NCI-H526 (cell line): Measurements from ENCODE around the gene DUSP10.

Experiments
- DNase-seq, 2 experiments: peaks; one replicate each; lab custom pipeline; 2025; lab: John Stamatoyannopoulos, UW

The DUSP10 gene

GRCh38 chr1:221765527-221765926 is 23.6 kb upstream of the DUSP10 start:
- DNase-seq = no peak

- no peak for DNase-seq
Observed at GRCh38 chr1:221762121-221762520, 20.2 kb upstream of the DUSP10 start.

- DNase-seq = no peak
Observed at GRCh38 chr1:221761354-221762002, 19.6 kb upstream of the DUSP10 start.

GRCh38 chr1:221760911-221761310 is 19.0 kb upstream of the DUSP10 start:
- no peak for DNase-seq

GRCh38 chr1:221759436-221759835 is 17.5 kb upstream of the DUSP10 start:
- no peak for DNase-seq

- no peak for DNase-seq
Observed at GRCh38 chr1:221758455-221758854, 16.6 kb upstream of the DUSP10 start.

GRCh38 chr1:221756830-221757551 is 15.1 kb upstream of the DUSP10 start:
- no peak for DNase-seq

DNA sequence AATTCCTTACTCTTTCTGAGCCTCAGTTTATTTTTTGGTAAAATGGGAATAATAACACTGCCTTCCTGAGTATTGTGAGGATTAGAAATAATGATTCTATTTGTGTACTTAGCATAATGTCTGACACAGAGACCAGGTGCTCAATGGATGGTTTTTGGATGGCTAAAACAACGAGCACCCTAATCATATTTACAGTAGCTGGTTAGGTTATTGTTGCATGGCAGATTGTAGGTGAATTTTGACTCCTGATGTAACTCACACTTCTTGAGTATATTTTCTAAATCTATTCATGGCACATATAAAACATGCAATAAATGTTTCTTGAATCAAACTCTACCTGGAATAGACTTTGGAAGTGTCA is 11.9 kb upstream of the DUSP10 start:
- DNase-seq = no peak

DNA sequence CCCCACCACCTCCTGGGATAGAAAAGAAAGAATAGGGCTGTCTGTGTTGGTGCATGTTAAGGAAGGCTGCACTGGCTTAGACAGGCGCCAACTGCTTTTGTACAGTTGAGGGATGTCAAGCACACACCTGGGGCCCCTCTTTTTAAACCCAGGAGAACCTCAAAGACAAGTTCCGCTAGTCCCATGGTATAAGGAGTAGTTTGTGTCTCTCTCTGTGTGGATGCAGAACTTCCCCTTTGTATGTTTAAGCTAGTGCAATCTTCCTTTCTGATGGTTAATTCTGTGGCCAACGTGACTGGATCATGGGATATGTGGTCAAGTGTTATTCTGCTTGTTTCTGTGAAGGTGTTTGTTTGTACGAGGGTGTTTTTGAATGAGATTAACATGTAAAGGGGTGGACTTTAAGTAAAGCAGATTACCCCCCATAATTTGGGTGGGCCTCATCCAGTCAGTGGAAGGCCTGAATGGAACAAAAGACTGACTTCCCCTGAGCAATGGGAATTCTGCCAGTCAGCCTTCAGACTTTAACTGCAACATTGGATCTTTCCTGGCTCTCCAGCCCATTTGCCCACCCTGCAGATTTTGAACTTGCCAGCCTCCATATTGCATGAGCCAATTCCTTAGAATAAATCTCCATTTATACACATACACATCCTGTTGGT is 9.5 kb upstream of the DUSP10 start:
- DNase-seq = no peak

- DNase-seq = no peak
Observed at GRCh38 chr1:221748981-221749380, 7.1 kb upstream of the DUSP10 start.

GRCh38 chr1:221747839-221748238 is 6.0 kb upstream of the DUSP10 start:
- no peak for DNase-seq

GRCh38 chr1:221743416-221744208 is 1.7 kb upstream of the DUSP10 start:
- DNase-seq = peak in 1 of 2 experiments; percentile 59

DNA sequence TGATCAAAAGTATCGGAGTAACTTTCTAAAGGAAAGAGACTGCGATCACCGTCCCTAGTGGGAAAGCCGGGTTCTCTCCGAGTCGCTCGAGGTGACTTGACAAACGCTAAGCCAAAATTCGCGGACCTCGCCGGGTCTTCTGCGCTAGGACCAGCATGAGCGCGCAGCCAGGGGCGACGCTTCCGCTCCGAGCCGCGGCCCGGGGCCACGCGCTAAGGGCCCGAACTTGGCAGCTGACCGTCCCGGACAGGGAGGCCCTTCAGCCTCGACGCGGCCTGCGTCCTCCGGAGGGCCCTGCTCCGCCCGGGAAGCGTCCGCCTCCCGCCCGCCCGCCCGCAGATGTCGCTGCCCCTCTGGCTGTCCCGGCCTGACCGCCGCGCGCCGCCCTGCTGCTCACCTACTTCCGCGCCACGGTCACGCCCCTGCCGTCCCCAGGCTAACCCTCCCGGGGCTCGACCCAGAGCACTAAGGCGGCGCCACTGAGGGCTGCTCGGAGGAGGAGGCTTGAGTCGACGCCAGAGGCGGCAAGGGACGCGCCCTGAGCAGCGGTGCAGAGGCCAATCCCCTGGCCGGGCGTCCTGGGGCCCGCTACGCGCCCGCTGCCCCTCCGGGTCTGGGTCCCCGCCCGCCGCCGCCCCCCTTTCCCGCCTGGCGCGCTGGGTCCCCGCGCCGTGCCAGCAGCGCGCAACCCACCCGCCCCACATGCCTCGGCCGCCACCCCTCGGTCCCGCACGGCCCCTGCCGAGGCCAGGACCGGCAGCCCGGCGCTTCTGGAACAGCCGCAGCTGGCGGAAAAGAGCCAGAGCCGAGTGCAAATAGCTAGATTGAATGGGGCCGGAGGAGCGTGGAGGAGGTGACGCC is 896 bp upstream of the DUSP10 start:
- DNase-seq = peak; percentile 7 to 56

DNA sequence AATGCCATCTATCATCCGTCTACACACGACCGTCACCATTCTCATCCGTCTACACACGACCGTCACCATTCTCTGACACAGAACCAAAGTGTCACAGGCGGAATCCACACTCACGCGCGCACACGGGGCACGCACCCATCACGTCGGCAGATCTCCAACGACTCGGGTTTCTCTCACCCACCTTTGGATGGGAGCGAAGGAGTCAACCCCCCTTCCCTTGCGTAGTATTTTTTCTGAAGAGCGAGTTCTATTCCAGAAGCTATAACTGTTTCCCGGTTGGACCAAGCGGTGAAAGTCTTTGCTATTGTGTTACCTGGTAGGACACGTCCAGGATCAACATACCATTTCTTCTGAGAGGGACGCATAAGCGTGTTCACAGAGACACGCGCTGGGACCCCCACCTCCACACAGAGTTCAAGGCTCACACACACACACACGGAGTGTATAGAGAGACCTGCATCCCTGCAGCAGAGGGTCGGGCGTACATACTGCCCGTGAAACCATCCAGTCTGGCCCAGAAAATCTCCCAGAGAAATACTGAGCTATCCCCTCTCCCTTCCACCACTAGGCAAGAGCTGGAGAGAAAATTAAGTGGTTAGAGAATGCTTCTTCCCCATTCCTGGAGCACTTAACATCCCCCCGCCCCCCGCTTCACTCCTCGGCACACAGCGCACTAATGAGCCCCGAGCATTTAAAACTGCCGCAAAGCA is 741 bp downstream of the DUSP10 start:
- DNase-seq = peak in 1 of 2 experiments; percentile 30

- no peak for DNase-seq
Observed at GRCh38 chr1:221740369-221740992, 1.4 kb downstream of the DUSP10 start.

DNA sequence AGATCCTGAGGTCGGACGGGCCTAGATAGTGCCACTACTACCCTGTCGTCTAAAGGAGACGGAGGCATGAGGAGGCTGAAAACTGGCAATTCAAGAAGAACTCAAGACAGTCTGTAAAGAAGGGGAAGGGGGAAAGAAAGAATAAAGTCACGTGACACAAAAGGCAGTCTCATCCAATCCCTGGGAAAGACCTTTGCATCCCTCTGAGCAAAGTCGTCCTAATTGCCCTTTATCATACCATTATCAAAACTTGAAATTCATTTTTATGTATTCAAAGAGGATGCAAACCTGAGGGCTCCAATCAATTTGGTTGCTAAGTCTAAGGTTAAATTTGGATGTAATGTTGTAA is 2.2 kb downstream of the DUSP10 start:
- DNase-seq = peak in 1 of 2 experiments; percentile 6

DNA sequence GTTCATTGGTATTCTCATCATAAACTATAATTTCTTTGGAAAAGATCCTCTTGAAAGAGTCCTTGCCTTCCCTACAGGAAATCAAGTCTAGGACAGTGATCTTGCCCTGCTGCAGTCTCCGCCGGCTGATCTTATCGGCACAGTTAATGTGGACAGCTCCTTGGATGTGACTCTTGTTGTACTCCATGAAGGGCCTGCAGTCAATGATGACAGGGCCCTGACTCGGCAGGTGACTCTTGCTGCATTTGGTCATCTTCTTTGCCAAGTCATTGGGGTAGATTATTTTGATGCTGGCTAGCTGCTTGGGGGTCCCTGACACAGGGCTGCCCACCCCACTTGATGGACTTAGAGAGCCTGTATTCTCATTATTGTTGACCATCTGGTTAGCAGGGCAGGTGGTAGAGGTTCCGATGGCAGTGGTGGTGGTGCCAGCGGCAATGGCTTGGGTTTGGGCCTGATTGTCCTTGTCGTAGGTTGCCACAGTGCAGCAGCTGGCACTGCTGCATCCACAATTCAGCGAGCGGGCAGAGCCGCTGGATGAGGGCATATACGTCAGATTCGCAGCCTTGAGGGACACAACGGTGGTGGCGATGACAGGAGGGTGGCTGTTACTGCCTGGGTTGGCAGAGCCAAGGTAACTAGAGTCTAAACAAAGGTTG is 2.7 kb downstream of the DUSP10 start:
- DNase-seq = no peak

DNA sequence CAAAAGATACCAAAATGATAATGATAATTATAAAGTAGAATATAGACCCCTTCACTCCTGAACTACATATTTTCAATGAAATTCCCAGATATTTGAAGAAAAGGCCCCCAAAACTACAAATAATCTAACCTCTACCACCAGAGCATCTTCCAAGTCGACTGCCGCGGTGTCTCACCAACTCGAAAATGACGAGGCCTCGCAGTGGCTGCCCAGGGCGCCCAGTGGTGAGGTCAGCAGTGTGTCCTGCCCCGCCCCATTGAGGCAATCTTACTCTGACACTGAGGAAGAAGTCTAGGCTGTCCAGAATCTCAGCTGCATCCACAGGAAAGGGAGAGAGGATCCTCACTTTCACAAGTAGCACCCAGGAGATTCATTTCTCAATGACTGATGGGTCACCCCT is 5.2 kb downstream of the DUSP10 start:
- DNase-seq = no peak

DNA sequence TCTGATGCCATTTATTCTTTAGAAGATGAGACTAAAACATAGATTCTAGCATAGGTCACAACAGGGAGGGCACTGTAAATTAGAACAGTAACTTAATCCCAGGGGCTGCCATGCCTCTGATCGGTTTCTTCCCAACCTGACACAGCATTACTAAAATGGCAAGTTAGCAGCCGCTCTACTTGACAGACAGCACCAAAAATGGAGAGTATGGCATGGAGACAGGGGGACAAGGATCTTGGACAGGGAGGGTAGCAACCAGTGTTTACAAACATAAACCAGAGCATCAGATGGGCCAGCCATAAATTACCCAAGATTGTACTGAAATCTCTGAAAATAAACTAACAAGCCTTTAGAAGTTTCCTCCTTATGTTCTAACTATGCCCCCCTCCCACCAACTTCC is 5.9 kb downstream of the DUSP10 start:
- no peak for DNase-seq

DNA sequence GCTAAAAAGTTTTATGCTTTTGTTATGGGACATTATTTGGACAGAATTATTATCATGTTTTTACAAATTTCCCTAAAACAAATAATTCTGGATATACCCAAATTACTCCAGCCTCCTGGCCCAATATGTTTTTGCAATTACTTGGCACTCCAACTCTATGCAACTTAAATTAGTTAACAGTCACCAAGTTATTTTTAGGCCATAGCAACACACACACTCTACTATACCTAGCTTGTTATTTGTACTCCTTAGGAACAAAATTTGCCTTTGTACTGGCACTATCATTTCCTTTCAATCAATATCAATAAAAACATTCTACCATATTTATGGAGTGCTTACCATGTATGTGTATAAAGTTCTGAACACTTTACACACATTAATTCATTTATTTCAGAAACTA is 7.7 kb downstream of the DUSP10 start:
- no peak for DNase-seq
